ENCODE results near the gene LIPT2.

GRCh38 chr11:74468936-74469335, 24.6 kb downstream of the LIPT2 start:
- no peak for TF ChIP-seq SUZ12 (IDR thresholded peaks at IDR 0.05; ENCODE audit: extremely low read depth, insufficient read depth, insufficient read length)
- TF ChIP-seq YY1 (IDR thresholded peaks at IDR 0.05; ENCODE audit: insufficient read depth, insufficient read length), result no peak
- TF ChIP-seq ZNF274 (IDR thresholded peaks at IDR 0.05; ENCODE audit: low read depth, low read length), result no peak
